Parathyroid adenoma (tissue), 2 donors: ENCODE data around the gene ARHGAP26.

Source experiments
- H2AFZ ChIP-seq: fragments of 300-600 bp; sonication (generic); one replicate; pipeline ENCODE4 v1.7.0; 2017; ENCODE audit warnings: antibody characterized with exemption, mild to moderate bottlenecking
- H3K27ac ChIP-seq: fragments of 300-600 bp; sonication (generic); one replicate; pipeline ENCODE4 v1.7.0; 2017
- H3K27me3 ChIP-seq: fragments of 300-600 bp; sonication (generic); one replicate; pipeline ENCODE4 v1.7.0; 2017; ENCODE audit warnings: low read length; ENCODE audit not compliant: control insufficient read depth, insufficient read depth
- H3K36me3 ChIP-seq: fragments of 300-600 bp; sonication (generic); one replicate; pipeline ENCODE4 v1.7.0; 2017; ENCODE audit warnings: low read length; ENCODE audit not compliant: control insufficient read depth, insufficient read depth
- H3K4me1 ChIP-seq: fragments of 300-600 bp; sonication (generic); one replicate; pipeline ENCODE4 v1.7.0; 2017; ENCODE audit warnings: control low read depth
- H3K4me2 ChIP-seq: fragments of 300-600 bp; sonication (generic); one replicate; pipeline ENCODE4 v1.7.0; 2017; ENCODE audit warnings: low read length
- H3K4me3 ChIP-seq: fragments of 300-600 bp; sonication (generic); one replicate; pipeline ENCODE4 v1.7.0; 2017; ENCODE audit warnings: low read depth, low read length
- H3K79me2 ChIP-seq: fragments of 300-600 bp; sonication (generic); one replicate; pipeline ENCODE4 v1.7.0; 2017; ENCODE audit warnings: control low read depth
- H3K9ac ChIP-seq: fragments of 300-600 bp; sonication (generic); one replicate; pipeline ENCODE4 v1.7.0; 2017; ENCODE audit warnings: mild to moderate bottlenecking
- H3K9me3 ChIP-seq: fragments of 300-600 bp; sonication (generic); one replicate; pipeline ENCODE4 v1.7.0; 2017; ENCODE audit warnings: low read length; ENCODE audit not compliant: control insufficient read depth
- TF ChIP-seq, protein P1 (sequence below): fragments of 300-600 bp; sonication (generic); IDR thresholded peaks from one replicate; pipeline ENCODE4 v1.7.0; 2017; ENCODE audit warnings: antibody characterized with exemption, mild to moderate bottlenecking
- donor health status: primary hyperparathyroidism.

ARHGAP26 gene

DNA sequence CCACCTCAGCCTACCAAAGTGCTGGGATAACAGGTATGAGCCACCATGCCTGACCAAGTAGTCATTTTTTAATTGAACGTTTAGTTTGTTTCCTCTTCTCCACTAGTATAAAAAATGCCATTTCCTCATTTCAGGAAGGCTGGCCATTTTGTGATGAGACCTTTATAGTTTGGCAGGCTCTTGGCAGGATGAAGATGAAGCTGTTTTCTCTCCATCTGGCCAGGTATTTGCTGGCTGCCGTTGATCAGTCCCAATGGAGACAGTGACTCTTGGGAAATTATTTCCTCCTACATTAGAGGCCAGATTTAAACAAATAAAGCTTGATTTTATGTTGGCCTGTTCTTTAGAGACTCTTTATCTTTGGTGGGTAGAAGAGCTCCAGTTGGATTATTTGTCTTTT is 199.0 kb downstream of the ARHGAP26 start:
- Histone ChIP-seq H3K4me3 (no peak overlapping the region), H3K4me1 (no peaks in the 10 kb centered on the region), H3K27ac (no peak overlapping the region), H3K9ac (no peak overlapping the region), H3K79me2 (no peaks in the 10 kb centered on the region), H3K9me3 (no peaks in the 10 kb centered on the region), H2AFZ (no peak overlapping the region), H3K27me3 (no peaks in the 10 kb centered on the region), H3K36me3 (no peaks in the 10 kb centered on the region), H3K4me2 (no peak overlapping the region)
- TF ChIP-seq, protein P1, sequence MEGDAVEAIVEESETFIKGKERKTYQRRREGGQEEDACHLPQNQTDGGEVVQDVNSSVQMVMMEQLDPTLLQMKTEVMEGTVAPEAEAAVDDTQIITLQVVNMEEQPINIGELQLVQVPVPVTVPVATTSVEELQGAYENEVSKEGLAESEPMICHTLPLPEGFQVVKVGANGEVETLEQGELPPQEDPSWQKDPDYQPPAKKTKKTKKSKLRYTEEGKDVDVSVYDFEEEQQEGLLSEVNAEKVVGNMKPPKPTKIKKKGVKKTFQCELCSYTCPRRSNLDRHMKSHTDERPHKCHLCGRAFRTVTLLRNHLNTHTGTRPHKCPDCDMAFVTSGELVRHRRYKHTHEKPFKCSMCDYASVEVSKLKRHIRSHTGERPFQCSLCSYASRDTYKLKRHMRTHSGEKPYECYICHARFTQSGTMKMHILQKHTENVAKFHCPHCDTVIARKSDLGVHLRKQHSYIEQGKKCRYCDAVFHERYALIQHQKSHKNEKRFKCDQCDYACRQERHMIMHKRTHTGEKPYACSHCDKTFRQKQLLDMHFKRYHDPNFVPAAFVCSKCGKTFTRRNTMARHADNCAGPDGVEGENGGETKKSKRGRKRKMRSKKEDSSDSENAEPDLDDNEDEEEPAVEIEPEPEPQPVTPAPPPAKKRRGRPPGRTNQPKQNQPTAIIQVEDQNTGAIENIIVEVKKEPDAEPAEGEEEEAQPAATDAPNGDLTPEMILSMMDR, result no peak

DNA sequence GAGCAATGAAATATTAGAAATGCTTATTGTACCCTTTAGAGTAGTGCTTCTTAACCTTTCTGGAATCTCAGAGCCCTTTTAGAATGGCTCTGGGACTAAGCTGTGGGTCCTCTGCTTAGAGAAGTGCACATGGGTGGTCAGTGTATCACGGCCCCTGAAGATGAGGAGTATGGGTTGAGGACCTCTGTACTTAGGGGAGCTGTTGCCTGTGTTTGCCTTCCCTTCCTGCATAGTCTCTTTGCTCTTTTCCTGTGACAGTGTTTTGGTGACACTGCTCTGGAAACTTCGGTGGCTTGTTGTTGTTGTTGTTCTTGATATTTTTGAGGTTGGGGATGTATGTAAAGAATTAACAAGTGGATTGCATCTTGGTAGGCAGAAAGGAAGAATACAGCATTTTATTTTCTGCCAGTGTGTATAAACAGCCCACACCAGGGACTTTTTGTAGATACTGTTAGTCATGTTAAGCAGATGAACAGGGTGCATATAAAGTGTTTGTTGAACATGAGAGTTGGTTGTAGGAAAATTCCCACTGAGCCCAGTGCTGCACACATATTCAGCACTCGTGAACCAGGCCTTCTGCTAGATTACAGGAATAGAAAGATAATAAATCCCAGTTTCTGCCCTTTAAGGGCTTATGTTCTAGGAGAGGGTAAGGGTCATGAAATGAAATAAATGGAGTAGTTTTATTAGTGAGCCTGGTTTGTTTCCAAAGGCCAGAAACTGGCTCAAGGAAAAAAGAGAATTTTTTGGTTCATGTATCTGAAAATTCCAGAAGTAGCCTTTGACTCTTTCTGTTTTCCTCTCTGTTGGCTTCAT is 199.7 kb downstream of the ARHGAP26 start:
- no peak overlapping the region for H3K27ac ChIP-seq
- no peaks in the 10 kb centered on the region for H3K9me3 ChIP-seq
- no peak overlapping the region for H3K4me3 ChIP-seq
- no peaks in the 10 kb centered on the region for H3K4me1 ChIP-seq
- H3K79me2 ChIP-seq, result no peaks in the 10 kb centered on the region
- no peak overlapping the region for H3K4me2 ChIP-seq
- H3K27me3 ChIP-seq, result no peaks in the 10 kb centered on the region
- TF ChIP-seq, protein P1, result no peak
- H3K9ac ChIP-seq, result no peak overlapping the region
- H3K36me3 ChIP-seq, result no peaks in the 10 kb centered on the region
- H2AFZ ChIP-seq, result no peak overlapping the region

DNA sequence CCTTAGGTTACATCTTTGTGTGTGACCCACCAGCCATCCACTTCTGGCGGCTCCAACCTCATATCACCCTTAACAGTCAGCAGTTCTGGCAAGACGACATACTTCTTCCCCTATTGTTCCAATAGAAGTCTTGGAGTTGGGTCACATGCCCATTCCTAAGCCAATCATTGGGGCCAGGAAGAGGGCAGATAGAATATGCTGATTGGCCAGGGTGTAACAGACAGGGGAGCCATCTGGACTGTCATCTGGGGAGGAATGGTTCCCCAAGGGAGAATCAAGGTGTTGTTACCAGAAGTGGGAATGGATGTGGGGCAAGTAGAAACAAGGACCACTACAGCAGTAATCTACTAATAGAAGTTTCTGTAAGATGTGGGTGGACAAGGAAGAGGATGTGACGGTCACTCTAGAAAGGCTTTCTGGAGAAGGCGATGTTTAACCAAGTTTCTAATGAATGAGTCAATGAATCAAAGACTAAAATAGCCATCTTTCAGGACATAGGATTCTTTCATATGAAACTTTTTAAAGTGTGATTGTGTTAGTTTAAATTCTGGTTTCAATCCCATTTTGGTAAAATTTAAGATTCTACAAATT is 200.4 kb downstream of the ARHGAP26 start:
- Histone ChIP-seq H3K4me1 (no peaks in the 10 kb centered on the region), H3K79me2 (no peaks in the 10 kb centered on the region), H3K36me3 (no peaks in the 10 kb centered on the region), H3K27ac (no peak overlapping the region), H3K9ac (no peak overlapping the region), H2AFZ (no peak overlapping the region), H3K9me3 (no peaks in the 10 kb centered on the region), H3K4me3 (no peak overlapping the region), H3K27me3 (no peaks in the 10 kb centered on the region), H3K4me2 (no peak overlapping the region)
- TF ChIP-seq, protein P1, result no peak

DNA sequence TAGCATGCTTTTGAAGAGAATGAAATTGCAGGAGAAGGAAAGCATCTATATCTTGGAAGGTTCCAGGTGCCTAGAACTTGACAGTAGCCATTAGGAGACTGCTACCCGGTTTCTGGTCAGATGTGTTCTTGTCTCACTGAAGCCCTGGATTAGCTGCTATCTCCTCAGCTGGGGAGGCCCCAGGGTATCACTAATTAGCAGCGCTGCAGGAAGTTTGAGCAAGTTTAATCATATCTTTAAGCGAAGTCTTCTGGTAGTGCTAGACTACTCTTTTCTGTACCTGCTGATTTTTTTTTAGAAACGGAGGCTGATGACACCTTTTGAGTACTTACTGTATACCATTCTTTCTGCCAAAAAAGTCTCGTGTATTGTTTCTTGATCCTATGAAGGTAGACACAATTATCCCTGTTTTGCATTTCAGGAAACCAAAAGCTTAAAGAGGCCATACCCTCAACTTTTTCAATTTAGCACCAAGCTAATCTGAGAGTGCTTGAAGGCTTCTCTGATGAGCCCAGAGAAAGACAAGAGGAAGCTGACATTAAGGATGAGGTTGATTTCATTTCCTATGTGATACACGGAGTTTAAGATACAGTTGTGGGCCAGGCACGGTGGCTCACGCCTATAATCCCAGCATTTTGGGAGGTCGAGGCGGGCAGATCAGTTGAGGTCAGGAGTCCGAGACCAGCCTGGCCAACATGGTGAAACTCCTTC is 201.3 kb downstream of the ARHGAP26 start:
- no peaks in the 10 kb centered on the region for H3K4me1 ChIP-seq
- H3K36me3 ChIP-seq, result no peaks in the 10 kb centered on the region
- no peak overlapping the region for H3K4me3 ChIP-seq
- H3K27me3 ChIP-seq, result no peaks in the 10 kb centered on the region
- TF ChIP-seq, protein P1, result no peak
- H2AFZ ChIP-seq, result no peak overlapping the region
- H3K9ac ChIP-seq, result no peak overlapping the region
- no peaks in the 10 kb centered on the region for H3K9me3 ChIP-seq
- no peaks in the 10 kb centered on the region for H3K79me2 ChIP-seq
- H3K4me2 ChIP-seq, result no peak overlapping the region
- no peak overlapping the region for H3K27ac ChIP-seq
